GM15510 (cell line): ENCODE results near the gene STYK1.

Source experiments
- POLR2A ChIP-seq: IDR thresholded peaks from 3 replicates; pipeline ENCODE4 v1.6.1; 2011; ENCODE audit warnings: borderline replicate concordance; ENCODE audit not compliant: insufficient read length; ENCODE audit errors: extremely low read depth

The STYK1 gene

DNA sequence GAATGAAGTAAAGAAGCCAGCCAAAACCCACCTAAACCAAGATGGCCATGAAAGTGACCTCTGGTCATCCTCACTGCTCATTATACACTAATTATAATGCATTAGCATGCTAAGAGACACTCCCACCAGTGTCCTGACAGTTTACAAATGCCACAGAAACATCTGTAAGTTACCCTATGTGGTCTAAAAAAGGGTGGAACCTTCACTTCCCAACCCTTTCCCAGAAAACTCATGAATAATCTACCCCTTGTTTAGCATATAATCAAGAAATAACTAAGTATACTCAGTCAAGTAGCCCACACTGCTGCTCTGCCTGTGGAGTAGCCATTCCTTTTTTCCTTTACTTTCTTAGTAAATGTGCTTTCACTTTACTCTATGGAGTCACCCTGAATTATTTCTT is 19.8 kb downstream of the STYK1 start:
- no peak for TF ChIP-seq POLR2A

DNA sequence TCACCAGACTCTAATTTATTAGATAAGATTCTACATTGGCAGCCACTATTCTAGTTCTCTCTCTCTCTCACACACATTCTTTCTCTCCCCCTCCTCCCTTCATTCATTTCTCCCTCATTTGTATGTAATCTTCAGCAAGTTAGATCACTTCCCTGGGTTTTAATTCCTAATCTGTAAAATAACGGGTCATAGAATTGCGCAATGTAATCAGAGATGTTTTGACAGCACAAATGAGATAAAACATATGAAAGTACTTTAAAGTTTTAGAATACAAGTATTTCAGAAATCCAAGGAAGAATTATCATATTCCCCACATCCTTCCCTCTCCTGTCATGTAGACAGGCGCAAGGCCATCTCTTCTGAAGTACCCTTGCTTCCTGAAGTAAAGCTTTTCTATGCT is 21.7 kb downstream of the STYK1 start:
- TF ChIP-seq POLR2A: no peak

GRCh38 chr12:10645910-10646309 is 27.9 kb downstream of the STYK1 start:
- TF ChIP-seq POLR2A: no peak

DNA sequence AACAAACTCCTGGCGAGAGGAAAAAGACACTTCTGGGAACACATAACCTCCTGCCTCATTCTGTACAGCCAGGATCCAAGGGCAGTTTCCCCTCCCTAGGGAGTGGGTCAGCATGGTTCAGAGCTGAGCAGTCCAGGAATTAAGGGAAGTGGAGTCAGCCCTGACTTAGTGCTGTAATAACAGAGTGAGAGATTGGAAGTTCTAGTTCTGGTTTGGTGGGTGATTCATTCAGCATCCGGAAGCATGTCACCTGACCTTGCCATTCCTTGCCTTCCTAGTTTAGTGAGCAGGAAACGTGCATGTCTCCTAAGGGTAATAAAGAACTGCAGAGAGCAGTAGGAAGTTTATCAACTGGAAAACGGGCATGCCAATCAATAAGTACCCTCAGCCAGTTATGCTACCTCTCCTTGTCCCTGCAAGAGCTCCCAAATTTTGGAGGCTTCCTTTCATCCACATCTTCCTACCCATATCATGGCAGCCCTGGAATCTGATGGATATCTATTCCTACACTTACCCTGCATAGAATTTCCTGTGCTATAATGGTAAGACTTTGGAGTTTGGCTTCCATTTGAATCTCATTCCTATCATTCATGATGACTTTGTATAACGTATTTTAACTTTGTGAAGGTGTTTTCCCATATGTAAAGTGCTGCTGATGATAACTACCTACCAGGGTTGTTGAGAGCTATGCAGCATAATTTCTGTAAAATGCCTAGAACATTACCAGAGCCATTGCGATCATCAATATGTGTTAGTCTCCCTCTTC is 31.9 kb downstream of the STYK1 start:
- no peak for TF ChIP-seq POLR2A

DNA sequence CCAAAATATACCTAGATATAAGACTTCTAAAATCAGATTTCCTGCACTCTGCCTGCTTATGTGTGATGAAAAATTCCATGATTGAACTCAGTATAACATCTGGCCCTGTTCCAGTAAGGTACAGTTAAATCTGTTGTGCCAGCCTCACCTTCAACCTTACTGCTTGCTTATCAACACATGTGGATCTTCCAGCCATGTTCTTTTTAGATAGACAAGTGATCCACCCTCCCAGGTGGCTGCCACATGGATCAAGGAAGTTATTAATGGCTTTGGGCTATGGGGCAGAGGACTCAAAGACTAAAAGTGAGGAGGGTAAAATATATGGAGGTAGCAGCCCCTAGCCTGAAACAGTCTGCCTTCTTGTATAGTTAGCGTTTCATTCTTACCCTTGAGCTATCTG is 35.1 kb downstream of the STYK1 start:
- TF ChIP-seq POLR2A: no peak

DNA sequence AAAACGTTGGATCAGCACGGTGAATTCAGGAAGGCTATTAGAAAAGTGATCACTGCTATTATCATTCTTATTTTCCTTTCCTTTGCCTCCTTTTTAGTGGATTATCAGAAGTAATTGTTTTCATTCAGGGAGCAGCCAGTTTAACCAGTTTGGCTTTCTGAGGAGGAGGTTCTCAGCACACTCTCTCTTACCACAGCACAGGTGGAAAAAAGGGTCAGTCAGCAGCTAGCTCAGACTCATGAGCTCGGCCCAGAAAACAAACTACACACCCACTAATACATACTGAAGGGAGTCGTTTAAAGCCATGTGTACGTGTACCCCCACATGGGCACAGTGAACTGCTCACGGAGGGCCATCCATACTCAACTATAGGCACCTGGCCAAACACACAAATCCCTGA is 37.2 kb downstream of the STYK1 start:
- TF ChIP-seq POLR2A: no peak

- TF ChIP-seq POLR2A: no peak
These were observed 37.7 kb downstream of the STYK1 start for GRCh38 chr12:10636124-10636523.

DNA sequence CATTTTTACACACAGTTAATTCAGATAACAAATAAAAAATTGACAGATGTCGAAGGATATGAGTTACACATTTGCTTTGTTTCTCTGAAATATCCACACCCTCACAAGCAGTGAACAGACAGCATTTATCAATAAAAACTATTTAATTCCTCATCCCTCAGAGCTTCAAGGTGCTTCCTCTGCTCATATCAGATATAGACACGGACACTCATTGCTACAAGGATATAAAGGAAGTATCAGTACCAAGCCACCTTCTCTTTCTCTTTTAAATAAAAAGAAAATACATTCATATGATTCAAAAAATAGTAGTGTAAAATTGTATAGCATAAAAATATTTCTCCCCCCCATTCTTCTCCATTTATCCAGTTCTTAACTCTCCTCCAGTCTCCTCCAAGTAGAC is 38.5 kb downstream of the STYK1 start:
- TF ChIP-seq POLR2A: no peak

- no peak for TF ChIP-seq POLR2A
These were observed 39.4 kb downstream of the STYK1 start for GRCh38 chr12:10634427-10634826.

DNA sequence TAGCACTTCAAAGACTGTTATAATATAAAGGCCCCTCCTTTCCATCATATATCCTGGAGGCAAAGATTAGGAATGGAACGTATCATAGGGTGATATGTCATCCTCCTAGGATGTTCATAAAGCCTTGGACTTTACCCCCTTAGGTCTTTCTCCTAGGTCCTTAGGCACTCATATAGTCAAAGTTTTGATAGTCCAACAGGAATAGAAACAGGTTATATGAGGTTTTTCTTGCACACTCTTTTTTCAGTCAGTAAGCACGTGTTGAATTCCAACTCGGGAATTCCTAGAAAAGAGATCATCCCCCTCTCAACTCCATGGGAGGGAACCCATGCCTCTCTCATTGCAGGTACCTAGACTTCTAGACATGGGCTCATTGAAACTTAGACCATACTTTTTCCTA is 40.3 kb downstream of the STYK1 start:
- no peak for TF ChIP-seq POLR2A

DNA sequence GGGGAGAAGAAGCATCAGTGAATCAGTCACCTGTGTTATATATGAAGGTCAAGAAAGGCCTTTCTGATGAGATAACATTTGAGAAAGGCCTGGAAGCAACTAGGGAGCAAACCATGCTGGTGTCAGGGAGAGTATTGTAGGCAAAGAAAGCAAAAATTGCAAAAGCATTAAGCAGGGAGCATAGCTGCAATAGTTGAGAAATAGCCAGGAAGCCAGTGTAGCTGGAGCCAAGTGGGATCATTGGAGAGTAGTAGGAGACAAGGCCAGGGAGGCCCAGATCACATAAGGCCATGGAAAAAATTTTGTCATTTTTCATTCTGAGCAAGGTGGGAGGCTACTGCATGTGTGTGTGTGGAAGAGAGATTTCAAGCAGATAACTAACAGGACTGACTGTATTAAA is 41.6 kb downstream of the STYK1 start:
- no peak for TF ChIP-seq POLR2A

DNA sequence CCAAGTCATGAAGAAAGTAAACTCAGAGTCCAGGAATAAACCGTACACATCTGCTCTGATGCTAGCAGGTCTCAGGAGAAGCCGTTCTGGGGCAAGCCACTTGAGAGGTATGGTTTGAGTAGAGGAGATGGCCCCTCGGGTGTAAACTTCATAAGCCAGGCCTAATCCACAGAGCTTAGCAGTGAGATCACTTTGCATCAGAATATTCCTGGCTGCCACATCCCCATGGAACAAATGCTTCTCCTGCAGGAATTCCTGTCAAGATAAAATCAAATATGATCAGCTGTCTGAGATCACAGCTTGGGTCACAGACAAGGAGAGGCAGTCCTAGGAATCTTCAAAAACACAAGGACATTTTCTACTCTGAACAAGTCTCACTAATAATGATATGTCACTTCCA is 49.2 kb downstream of the STYK1 start:
- TF ChIP-seq POLR2A: no peak

DNA sequence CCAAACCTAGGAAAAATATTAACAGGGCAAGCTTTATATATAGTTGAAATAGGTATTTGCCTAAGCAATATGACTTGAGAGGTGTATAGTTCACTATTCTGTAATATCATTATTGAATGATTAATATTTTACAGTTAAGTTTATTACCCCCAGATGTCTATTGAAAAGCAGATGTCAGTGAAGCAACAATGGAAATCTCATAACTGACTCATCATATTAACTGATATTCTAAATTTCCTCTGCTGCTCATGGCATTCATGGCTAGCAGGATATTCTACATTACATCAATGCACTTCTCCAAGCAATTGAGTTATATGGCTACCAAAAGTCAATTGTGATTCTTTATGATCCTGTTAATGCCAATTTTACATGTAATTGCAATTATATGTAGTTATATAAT is 50.7 kb downstream of the STYK1 start:
- TF ChIP-seq POLR2A: no peak

- no peak for TF ChIP-seq POLR2A
These were observed 52.6 kb downstream of the STYK1 start for GRCh38 chr12:10621278-10621677.

GRCh38 chr12:10620078-10620779 is 53.6 kb downstream of the STYK1 start:
- no peak for TF ChIP-seq POLR2A

DNA sequence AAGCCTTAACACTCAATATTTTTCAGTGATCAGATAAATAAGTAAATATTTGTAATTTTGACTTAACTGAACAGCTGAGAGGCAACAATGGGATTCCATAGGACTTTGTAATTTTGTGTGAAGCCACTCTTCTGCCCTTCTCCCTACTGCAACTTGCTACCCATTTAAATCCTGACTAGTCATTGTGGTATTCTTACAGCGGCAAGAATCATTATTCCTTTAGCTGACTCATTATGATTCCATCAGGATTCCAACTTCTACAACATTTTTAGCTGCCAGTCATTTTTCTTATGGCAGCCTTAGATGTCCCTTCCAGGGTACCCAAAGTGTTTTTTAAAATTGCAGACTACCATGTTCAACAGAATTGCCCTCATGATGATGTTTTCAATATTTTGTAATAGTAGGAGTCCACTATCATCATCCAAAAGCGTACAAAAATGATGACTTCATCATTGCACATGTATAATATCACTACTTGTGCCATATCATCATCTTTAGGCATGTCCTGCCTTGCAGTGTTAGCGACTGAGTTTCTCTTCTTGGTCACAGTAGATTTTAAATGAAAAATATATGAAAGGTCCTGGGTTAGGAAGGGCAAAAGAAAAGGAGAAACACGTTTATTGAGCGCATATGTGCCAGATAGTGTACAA is 55.4 kb downstream of the STYK1 start:
- no peak for TF ChIP-seq POLR2A
